Suprapubic skin (tissue), 4 donors: ENCODE results near the gene DNAH10. TPM values are rescaled to one million over a fixed set of nuclear protein-coding genes. Genes with fewer than 3 reads are reported as not detected.

Experiments
- DNase-seq, 2 donors: peaks; one replicate each; pipeline ENCODE4 v3.0.0-alpha.2; 2019; ENCODE audit warnings: low spot score in 2 of 2
- H3K27ac ChIP-seq: fragments of 200-600 bp; sonication (generic); one replicate; pipeline ENCODE4 v1.5.1; 2019
- H3K27me3 ChIP-seq: fragments of 200-600 bp; sonication (generic); one replicate; pipeline ENCODE4 v1.5.1; 2019
- H3K36me3 ChIP-seq: fragments of 200-600 bp; sonication (generic); one replicate; pipeline ENCODE4 v1.5.1; 2019
- H3K4me1 ChIP-seq: fragments of 200-600 bp; sonication (generic); one replicate; pipeline ENCODE4 v1.5.1; 2019
- H3K4me3 ChIP-seq: fragments of 200-600 bp; sonication (generic); one replicate; pipeline ENCODE4 v1.5.1; 2019; ENCODE audit warnings: mild to moderate bottlenecking
- H3K9me3 ChIP-seq: fragments of 200-600 bp; sonication (generic); one replicate; pipeline ENCODE4 v1.5.1; 2019
- EP300 ChIP-seq: sonication (generic); formaldehyde crosslinking; IDR thresholded peaks from one replicate; pipeline ENCODE4 v1.6.1; 2017; ENCODE audit warnings: antibody characterized with exemption
- POLR2A ChIP-seq, 2 donors: fragments of 450-650 bp; IDR thresholded peaks; one replicate each; pipeline ENCODE4 v1.6.1; 2017; ENCODE audit warnings: antibody characterized with exemption in 2 of 2, mild to moderate bottlenecking in 2 of 2, moderate library complexity in 2 of 2
- POLR2AphosphoS5 ChIP-seq, 3 donors: sonication (generic); formaldehyde crosslinking; IDR thresholded peaks; one replicate each; pipeline ENCODE4 v1.6.1; 2017; ENCODE audit warnings: antibody characterized with exemption in 3 of 3
- WGBS: methylation state at CpG from one replicate; pipeline ENCODE4 v1.1.5; 2018; 5-methylcytosine and 5-hydroxymethylcytosine counted together
- total RNA-seq, 4 donors: library from RNA; depleted of rRNA; stranded (reverse); fragments of >200 nt; gene quantifications; one replicate each; pipeline ENCODE4 v1.1.0, GENCODE V29; 2016
- TF ChIP-seq, protein P1 (sequence below), 2 donors: fragments of 200-600 bp in 1 of 2; fragments of 450-650 bp in 1 of 2; sonication (generic) in 1 of 2; IDR thresholded peaks; one replicate each; pipeline ENCODE4 v1.5.1; 2016 to 2019; ENCODE audit warnings: antibody characterized with exemption in 2 of 2, mild to moderate bottlenecking in 1 of 2, moderate library complexity in 1 of 2

DNAH10 gene
- total RNA-seq, 4 donors from 2014 or later = 0.13 to 1.2 (median 0.19) TPM; not detected in 1

DNA sequence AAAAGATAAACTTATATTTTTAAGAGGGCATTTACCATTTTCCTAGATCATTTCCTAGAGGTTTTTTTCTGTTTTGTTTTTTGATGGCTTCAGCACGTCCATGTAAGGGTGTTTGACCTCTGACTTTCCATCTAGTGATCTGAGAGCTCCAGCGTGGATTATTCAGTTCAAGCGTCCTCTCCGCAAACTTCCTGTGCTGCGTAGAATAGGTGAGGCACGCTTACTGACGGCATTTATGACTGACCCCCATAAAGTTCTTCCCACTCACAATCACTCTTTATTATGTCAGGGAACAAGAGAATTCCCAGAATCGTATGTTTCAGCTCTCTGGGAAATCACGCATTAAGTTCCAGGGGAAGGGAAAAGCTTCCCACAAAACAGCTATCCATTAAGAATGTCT is 194.1 kb downstream of the DNAH10 start:
- Histone ChIP-seq H3K36me3 (no peaks in the 10 kb centered on the region), H3K4me1 (no peaks in the 10 kb centered on the region), H3K27ac (no peak overlapping the region), H3K27me3 (no peaks in the 10 kb centered on the region), H3K9me3 (no peaks in the 10 kb centered on the region), H3K4me3 (no peak overlapping the region)
- DNase-seq = no peak
- TF ChIP-seq EP300 = no peak
- TF ChIP-seq POLR2A (IDR thresholded peaks at IDR 0.05) = no peak
- TF ChIP-seq POLR2AphosphoS5 (IDR thresholded peaks at IDR 0.05) = no peak
- WGBS = 91% methylated on average over 9 of the region's 9 CpGs

DNA sequence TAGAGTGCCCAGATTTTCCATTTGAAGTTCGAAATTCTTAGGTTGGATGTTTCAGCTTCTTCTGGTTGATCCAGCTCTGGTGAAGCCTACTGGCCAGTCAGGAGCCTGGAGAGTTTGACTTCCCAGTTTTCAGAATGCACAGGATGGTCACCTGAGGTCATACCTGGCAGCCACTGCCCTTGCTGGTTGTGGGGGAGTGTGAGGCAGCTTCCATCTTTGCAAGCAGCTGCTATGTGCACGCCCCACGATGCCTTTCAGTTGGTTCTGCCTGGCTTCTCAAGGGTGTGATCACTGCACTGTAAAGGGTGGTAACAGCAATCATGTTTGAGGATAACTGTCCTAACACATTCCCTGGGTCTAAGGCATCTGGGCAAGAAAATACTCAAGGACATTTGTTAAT is 195.1 kb downstream of the DNAH10 start:
- no peak for TF ChIP-seq POLR2A (IDR thresholded peaks at IDR 0.05)
- no peak for TF ChIP-seq POLR2AphosphoS5 (IDR thresholded peaks at IDR 0.05)
- no peak for TF ChIP-seq EP300
- TF ChIP-seq, protein P1, sequence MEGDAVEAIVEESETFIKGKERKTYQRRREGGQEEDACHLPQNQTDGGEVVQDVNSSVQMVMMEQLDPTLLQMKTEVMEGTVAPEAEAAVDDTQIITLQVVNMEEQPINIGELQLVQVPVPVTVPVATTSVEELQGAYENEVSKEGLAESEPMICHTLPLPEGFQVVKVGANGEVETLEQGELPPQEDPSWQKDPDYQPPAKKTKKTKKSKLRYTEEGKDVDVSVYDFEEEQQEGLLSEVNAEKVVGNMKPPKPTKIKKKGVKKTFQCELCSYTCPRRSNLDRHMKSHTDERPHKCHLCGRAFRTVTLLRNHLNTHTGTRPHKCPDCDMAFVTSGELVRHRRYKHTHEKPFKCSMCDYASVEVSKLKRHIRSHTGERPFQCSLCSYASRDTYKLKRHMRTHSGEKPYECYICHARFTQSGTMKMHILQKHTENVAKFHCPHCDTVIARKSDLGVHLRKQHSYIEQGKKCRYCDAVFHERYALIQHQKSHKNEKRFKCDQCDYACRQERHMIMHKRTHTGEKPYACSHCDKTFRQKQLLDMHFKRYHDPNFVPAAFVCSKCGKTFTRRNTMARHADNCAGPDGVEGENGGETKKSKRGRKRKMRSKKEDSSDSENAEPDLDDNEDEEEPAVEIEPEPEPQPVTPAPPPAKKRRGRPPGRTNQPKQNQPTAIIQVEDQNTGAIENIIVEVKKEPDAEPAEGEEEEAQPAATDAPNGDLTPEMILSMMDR (IDR thresholded peaks at IDR 0.05) = no peak
- H3K27me3 ChIP-seq = no peaks in the 10 kb centered on the region
- no peaks in the 10 kb centered on the region for H3K4me1 ChIP-seq
- H3K27ac ChIP-seq = no peak overlapping the region
- H3K9me3 ChIP-seq = no peaks in the 10 kb centered on the region
- no peak overlapping the region for H3K4me3 ChIP-seq
- H3K36me3 ChIP-seq = no peaks in the 10 kb centered on the region
- no peak for DNase-seq
- 95% methylated on average over 3 of the region's 3 CpGs for WGBS

- Histone ChIP-seq H3K9me3 (no peaks in the 10 kb centered on the region), H3K27ac (no peak overlapping the region), H3K36me3 (no peaks in the 10 kb centered on the region), H3K4me1 (no peaks in the 10 kb centered on the region), H3K27me3 (no peaks in the 10 kb centered on the region), H3K4me3 (no peak overlapping the region)
- 94% methylated on average over 8 of the region's 8 CpGs for WGBS
- no peak for TF ChIP-seq POLR2AphosphoS5 (IDR thresholded peaks at IDR 0.05)
- TF ChIP-seq, protein P1 (IDR thresholded peaks at IDR 0.05) = no peak
- no peak for TF ChIP-seq POLR2A (IDR thresholded peaks at IDR 0.05)
- no peak for TF ChIP-seq EP300
- no peak for DNase-seq
These were observed 196.4 kb downstream of the DNAH10 start for GRCh38 chr12:123958462-123958861.

GRCh38 chr12:123958876-123959275 is 196.8 kb downstream of the DNAH10 start:
- no peak for DNase-seq
- H3K27me3 ChIP-seq = no peaks in the 10 kb centered on the region
- H3K4me3 ChIP-seq = no peak overlapping the region
- TF ChIP-seq, protein P1 (IDR thresholded peaks at IDR 0.05) = no peak
- no peak for TF ChIP-seq POLR2AphosphoS5 (IDR thresholded peaks at IDR 0.05)
- TF ChIP-seq EP300 = no peak
- TF ChIP-seq POLR2A (IDR thresholded peaks at IDR 0.05) = no peak
- WGBS = 91% methylated on average over 9 of the region's 9 CpGs
- H3K36me3 ChIP-seq = no peaks in the 10 kb centered on the region
- no peaks in the 10 kb centered on the region for H3K9me3 ChIP-seq
- no peaks in the 10 kb centered on the region for H3K4me1 ChIP-seq
- H3K27ac ChIP-seq = no peak overlapping the region

GRCh38 chr12:123960029-123960735 is 198.1 kb downstream of the DNAH10 start:
- Histone ChIP-seq H3K4me1 (no peaks in the 10 kb centered on the region), H3K36me3 (no peaks in the 10 kb centered on the region), H3K27ac (no peak overlapping the region), H3K27me3 (no peaks in the 10 kb centered on the region), H3K4me3 (no peak overlapping the region), H3K9me3 (no peaks in the 10 kb centered on the region)
- 88% methylated on average over 9 of the region's 9 CpGs for WGBS
- no peak for TF ChIP-seq POLR2A (IDR thresholded peaks at IDR 0.05)
- TF ChIP-seq, protein P1 (IDR thresholded peaks at IDR 0.05) = no peak
- no peak for TF ChIP-seq POLR2AphosphoS5 (IDR thresholded peaks at IDR 0.05)
- no peak for TF ChIP-seq EP300
- no peak for DNase-seq

GRCh38 chr12:123960856-123961255 is 198.8 kb downstream of the DNAH10 start:
- no peak overlapping the region for H3K4me3 ChIP-seq
- no peak for DNase-seq
- no peaks in the 10 kb centered on the region for H3K9me3 ChIP-seq
- no peaks in the 10 kb centered on the region for H3K36me3 ChIP-seq
- TF ChIP-seq POLR2AphosphoS5 (IDR thresholded peaks at IDR 0.05) = no peak
- TF ChIP-seq POLR2A (IDR thresholded peaks at IDR 0.05) = no peak
- TF ChIP-seq EP300 = no peak
- TF ChIP-seq, protein P1 (IDR thresholded peaks at IDR 0.05) = no peak
- no peaks in the 10 kb centered on the region for H3K4me1 ChIP-seq
- H3K27ac ChIP-seq = no peak overlapping the region
- no peaks in the 10 kb centered on the region for H3K27me3 ChIP-seq
- 90% methylated on average over 4 of the region's 4 CpGs for WGBS
